Measurements from ENCODE around the gene POLR2M. TPM values are rescaled to one million over a fixed set of nuclear protein-coding genes. Genes with fewer than 3 reads are reported as not detected.
A peak's percentile ranks its signal among the peaks of the same experiment; 100 is the strongest.

The POLR2M gene
- total RNA-seq, 1 donor from 2014 or later = 1,069 TPM

DNA sequence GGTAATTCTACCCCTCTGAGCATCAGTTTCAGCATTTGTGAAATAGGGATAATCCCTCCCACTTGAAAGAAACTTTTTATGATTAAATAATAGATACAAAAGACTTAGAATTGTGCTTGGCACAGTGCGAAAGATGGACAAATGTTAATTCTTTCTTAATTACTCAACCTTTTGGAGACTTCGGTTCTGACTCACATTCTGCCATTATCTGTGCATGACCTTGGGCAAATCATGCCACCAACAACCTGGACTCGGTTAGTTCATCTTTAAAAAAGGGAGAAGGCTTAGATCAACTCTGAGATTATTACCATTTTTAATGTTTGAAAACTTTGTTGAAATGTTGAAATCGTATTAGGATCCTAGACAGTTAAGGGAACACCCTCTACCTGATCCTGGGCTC is 40.6 kb upstream of the POLR2M start:
- no peak overlapping the region for H3K27ac ChIP-seq
- no peaks in the 10 kb centered on the region for H3F3A ChIP-seq (ENCODE audit: low read depth)
- no peaks in the 10 kb centered on the region for H4K20me1 ChIP-seq (ENCODE audit: low read depth)
- no peak overlapping the region for H2AFZ ChIP-seq (replicated peaks)
- H3K27ac Mint-ChIP-seq = no peak overlapping the region
- no peaks in the 10 kb centered on the region for H3K27me3 ChIP-seq
- no peak for TF ChIP-seq EZH2phosphoT487 (IDR thresholded peaks at IDR 0.05)
- no peak overlapping the region for H3K4me2 ChIP-seq
- H3K9me3 Mint-ChIP-seq = no peaks in the 10 kb centered on the region
- H3K9ac ChIP-seq = no peak overlapping the region
- H3K79me2 ChIP-seq (ENCODE audit: low read depth) = no peaks in the 10 kb centered on the region
- no peaks in the 10 kb centered on the region for H3K4me1 ChIP-seq
- no peak overlapping the region for H3K4me3 Mint-ChIP-seq
- no peak overlapping the region for H3K4me3 ChIP-seq
- H3K36me3 Mint-ChIP-seq = no peaks in the 10 kb centered on the region
- no peaks in the 10 kb centered on the region for H3K9me3 ChIP-seq (ENCODE audit: low read depth)
- DNase-seq (ENCODE audit: low spot score) = no peak
- no peaks in the 10 kb centered on the region for H3K27me3 Mint-ChIP-seq (ENCODE audit: insufficient read depth, low read depth)
- H3K4me1 Mint-ChIP-seq = no peaks in the 10 kb centered on the region
- H3K36me3 ChIP-seq = no peaks in the 10 kb centered on the region

GRCh38 chr15:57667171-57667849 is 39.2 kb upstream of the POLR2M start:
- Histone ChIP-seq H3K27ac (no peak overlapping the region), H3K4me2 (no peak overlapping the region), H3K9ac (no peak overlapping the region), H2AFZ (replicated peaks) (peak overlapping the region; percentile 61), H3F3A (ENCODE audit: low read depth) (no peaks in the 10 kb centered on the region), H3K79me2 (ENCODE audit: low read depth) (no peaks in the 10 kb centered on the region), H4K20me1 (ENCODE audit: low read depth) (no peaks in the 10 kb centered on the region), H3K9me3 (ENCODE audit: low read depth) (no peaks in the 10 kb centered on the region), H3K4me1 (no peaks in the 10 kb centered on the region), H3K27me3 (no peaks in the 10 kb centered on the region), H3K36me3 (no peaks in the 10 kb centered on the region), H3K4me3 (no peak overlapping the region)
- Mint-ChIP-seq H3K36me3 (no peaks in the 10 kb centered on the region), H3K27ac (no peak overlapping the region), H3K4me3 (no peak overlapping the region), H3K27me3 (ENCODE audit: insufficient read depth, low read depth) (no peaks in the 10 kb centered on the region), H3K4me1 (no peaks in the 10 kb centered on the region), H3K9me3 (no peaks in the 10 kb centered on the region)
- TF ChIP-seq EZH2phosphoT487 (IDR thresholded peaks at IDR 0.05) = no peak
- TF ChIP-seq CTCF (IDR thresholded peaks at IDR 0.05) = peak; percentile 44
- DNase-seq (ENCODE audit: low spot score) = peak; percentile 40

- no peaks in the 10 kb centered on the region for H4K20me1 ChIP-seq (ENCODE audit: low read depth)
- no peaks in the 10 kb centered on the region for H3K79me2 ChIP-seq (ENCODE audit: low read depth)
- Mint-ChIP-seq H3K27ac (no peak overlapping the region), H3K27me3 (ENCODE audit: insufficient read depth, low read depth) (no peaks in the 10 kb centered on the region), H3K36me3 (no peaks in the 10 kb centered on the region), H3K4me3 (no peak overlapping the region), H3K9me3 (no peaks in the 10 kb centered on the region), H3K4me1 (peaks cover 3% of the 10 kb centered on the region)
- no peaks in the 10 kb centered on the region for H3K9me3 ChIP-seq (ENCODE audit: low read depth)
- H3K27me3 ChIP-seq = no peaks in the 10 kb centered on the region
- TF ChIP-seq EZH2phosphoT487 (IDR thresholded peaks at IDR 0.05) (no peak), CTCF (IDR thresholded peaks at IDR 0.05) (no peak), EZH2 (IDR thresholded peaks at IDR 0.05) (no peak)
- no peak overlapping the region for H3K4me2 ChIP-seq
- no peak overlapping the region for H2AFZ ChIP-seq (replicated peaks)
- H3F3A ChIP-seq (ENCODE audit: low read depth) = no peaks in the 10 kb centered on the region
- H3K4me1 ChIP-seq = no peaks in the 10 kb centered on the region
- no peak overlapping the region for H3K4me3 ChIP-seq
- no peak for DNase-seq (ENCODE audit: low spot score)
- H3K27ac ChIP-seq = no peak overlapping the region
- H3K9ac ChIP-seq = no peak overlapping the region
- H3K36me3 ChIP-seq = no peaks in the 10 kb centered on the region
These were observed 38.5 kb upstream of the POLR2M start for GRCh38 chr15:57668016-57668415.

DNA sequence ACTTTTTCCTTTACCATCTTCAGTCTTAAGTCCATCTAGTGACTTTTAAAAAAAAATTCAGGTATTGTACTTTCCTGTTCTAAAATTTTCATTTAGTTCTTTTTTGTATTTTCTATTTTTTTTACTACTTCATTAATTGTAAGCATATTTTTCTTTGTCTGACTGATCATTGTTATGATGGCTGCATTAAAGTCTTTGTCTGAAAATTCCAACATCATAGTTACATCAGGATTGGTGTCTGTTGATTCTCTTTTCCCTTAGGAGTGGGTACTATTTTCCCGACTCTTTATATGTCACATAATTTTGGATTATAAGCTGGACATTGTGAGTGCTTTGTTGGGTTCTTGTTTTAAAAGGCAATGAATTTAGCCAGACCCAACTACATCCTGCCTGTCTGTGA is 34.9 kb upstream of the POLR2M start:
- no peak overlapping the region for H3K4me3 ChIP-seq
- no peaks in the 10 kb centered on the region for H3F3A ChIP-seq (ENCODE audit: low read depth)
- no peak overlapping the region for H2AFZ ChIP-seq (replicated peaks)
- no peak overlapping the region for H3K4me2 ChIP-seq
- no peaks in the 10 kb centered on the region for H3K36me3 ChIP-seq
- TF ChIP-seq EZH2 (IDR thresholded peaks at IDR 0.05) = no peak
- no peak for TF ChIP-seq CTCF (IDR thresholded peaks at IDR 0.05)
- no peak overlapping the region for H3K4me3 Mint-ChIP-seq
- H3K79me2 ChIP-seq (ENCODE audit: low read depth) = no peaks in the 10 kb centered on the region
- no peaks in the 10 kb centered on the region for H3K36me3 Mint-ChIP-seq
- H4K20me1 ChIP-seq (ENCODE audit: low read depth) = no peaks in the 10 kb centered on the region
- no peak for DNase-seq (ENCODE audit: low spot score)
- peaks cover 2% of the 10 kb centered on the region for H3K27me3 Mint-ChIP-seq (ENCODE audit: insufficient read depth, low read depth)
- H3K9ac ChIP-seq = no peak overlapping the region
- no peak overlapping the region for H3K27ac ChIP-seq
- H3K9me3 Mint-ChIP-seq = no peaks in the 10 kb centered on the region
- no peaks in the 10 kb centered on the region for H3K9me3 ChIP-seq (ENCODE audit: low read depth)
- H3K4me1 ChIP-seq = no peaks in the 10 kb centered on the region
- no peak overlapping the region for H3K27ac Mint-ChIP-seq
- peaks cover 4% of the 10 kb centered on the region for H3K4me1 Mint-ChIP-seq
- H3K27me3 ChIP-seq = no peaks in the 10 kb centered on the region
